ENCODE data around the gene CHRNA1.

Gene CHRNA1

GRCh38 chr2:174781996-174782395, 17.7 kb upstream of the CHRNA1 start:
- no peak for DNase-seq (ENCODE audit: low spot score)

DNA sequence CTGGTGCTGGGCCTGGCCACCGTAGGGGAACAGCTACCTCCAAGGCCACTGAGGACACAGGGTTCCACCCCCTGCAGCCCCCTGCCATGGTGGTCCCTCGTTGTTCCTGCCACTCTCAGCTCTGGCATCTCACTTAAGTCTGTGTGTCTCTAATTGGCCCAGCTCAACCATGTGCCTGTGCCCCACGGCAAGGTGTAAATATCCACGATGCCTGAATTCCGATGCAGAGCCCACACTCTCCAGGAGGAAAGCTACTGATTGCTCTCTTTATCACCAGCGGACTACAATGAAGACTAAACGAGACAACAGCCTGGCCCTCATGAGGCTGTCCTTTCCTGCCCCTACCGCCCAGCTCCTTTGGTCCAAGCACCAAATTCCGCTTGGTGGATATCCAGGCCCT, 17.0 kb upstream of the CHRNA1 start:
- DNase-seq (ENCODE audit: low spot score) = no peak

- DNase-seq (ENCODE audit: low spot score) = no peak
Measured at GRCh38 chr2:174780856-174781255, 16.6 kb upstream of the CHRNA1 start.

- no peak for DNase-seq (ENCODE audit: low spot score)
Measured at GRCh38 chr2:174780191-174780840, 16.0 kb upstream of the CHRNA1 start.

GRCh38 chr2:174779361-174779928, 15.2 kb upstream of the CHRNA1 start:
- DNase-seq (ENCODE audit: low spot score) = no peak

DNA sequence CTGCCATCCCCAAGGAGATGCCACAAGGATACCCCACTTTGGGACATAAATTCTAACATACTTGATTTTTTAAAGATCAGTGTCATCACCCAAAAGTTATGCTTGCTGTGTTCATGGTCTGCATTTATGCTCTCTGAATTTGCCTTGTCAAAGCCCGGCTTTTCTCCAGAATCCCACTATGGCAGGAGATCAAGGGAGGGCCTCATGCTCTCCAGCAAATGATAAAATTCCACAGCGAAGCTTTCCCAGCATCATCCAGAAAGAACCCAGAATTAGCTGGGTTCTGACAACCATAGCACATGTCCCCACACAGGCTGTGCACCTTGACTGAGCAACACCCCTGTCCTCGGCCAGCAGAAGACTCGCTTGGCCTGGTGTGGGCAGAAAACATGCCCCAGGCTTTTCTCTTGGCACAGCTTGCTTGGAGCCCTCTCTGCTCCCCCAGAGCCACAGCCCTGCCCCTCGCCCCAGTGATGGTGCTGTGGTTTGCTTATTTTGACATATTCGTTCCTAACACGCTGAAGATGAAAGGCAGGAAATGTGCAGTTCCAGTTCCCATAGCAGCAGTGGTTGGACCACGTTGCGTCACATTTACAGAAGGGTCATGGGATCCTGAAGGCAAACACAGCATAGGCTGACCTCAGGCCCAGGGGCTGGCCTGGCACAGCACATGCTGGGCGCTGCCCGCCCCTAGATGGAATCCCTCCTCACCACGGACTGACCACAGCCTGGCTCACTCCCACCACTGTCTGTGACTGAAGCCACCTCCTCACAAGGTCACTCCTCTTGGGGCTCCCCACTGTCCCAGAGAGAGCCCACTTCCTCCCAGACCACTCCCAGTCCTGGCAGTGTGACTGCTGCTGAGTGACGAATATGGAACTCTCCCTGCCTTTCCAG, 14.1 kb upstream of the CHRNA1 start:
- DNase-seq (ENCODE audit: low spot score) = no peak

DNA sequence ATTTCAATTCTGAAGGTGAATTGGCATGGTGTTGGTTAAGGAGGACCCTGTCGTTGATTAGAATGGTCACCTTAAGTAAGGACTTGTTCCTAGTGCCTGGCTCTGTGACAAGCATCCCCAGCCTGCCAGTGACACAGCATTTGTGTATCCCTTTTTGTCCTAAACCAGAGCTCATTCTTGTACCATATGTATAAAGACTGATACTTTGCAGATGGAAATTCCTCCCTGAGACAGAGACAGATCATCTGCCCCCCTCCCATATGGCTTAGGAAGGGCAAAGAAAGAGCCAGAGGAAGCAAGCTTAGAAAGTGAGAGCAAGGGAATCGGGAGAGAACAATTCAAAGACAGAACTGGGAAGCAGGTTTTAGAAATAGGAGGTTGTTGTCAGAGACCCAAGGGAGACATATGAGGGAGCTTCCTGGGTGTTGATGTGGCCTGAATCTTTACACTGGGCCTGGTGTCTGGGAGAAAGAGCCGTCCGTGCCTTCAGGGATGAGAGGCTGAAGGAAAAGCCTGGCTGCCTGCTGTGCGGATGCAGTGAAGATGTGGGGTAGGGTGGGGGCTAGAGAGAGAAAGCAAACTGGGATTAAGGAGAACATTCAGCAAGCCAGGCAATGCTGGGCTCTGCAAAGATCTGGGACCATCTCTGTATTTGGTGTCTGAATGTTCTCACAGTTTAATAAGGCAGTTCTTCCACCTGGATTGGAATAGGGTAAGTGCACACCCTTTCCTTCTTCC, 13.2 kb upstream of the CHRNA1 start:
- no peak for DNase-seq (ENCODE audit: low spot score)

- no peak for DNase-seq (ENCODE audit: low spot score)
Measured at GRCh38 chr2:174776675-174777074, 12.4 kb upstream of the CHRNA1 start.

- no peak for DNase-seq (ENCODE audit: low spot score)
Measured at GRCh38 chr2:174776223-174776622, 12.0 kb upstream of the CHRNA1 start.

DNA sequence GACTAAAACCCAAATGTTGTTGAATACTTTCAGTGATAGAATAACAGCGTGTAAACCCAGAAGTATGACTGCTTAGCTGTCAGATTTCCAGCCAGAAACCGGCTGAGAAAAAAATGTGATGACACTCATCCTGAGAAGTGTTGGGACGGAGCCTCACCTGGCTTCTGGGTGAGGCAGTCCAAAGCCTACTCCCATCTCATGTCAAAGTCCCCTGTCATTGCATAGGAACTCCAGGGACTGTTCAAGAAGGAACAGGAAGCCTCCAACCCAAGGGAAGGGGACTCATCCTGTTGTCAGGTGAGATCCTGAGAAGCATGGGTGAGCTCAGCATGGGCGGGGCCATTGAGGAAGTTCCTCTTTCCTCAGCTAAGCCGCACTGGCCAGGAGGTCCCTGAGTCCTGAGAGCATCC, 11.3 kb upstream of the CHRNA1 start:
- no peak for DNase-seq (ENCODE audit: low spot score)

DNA sequence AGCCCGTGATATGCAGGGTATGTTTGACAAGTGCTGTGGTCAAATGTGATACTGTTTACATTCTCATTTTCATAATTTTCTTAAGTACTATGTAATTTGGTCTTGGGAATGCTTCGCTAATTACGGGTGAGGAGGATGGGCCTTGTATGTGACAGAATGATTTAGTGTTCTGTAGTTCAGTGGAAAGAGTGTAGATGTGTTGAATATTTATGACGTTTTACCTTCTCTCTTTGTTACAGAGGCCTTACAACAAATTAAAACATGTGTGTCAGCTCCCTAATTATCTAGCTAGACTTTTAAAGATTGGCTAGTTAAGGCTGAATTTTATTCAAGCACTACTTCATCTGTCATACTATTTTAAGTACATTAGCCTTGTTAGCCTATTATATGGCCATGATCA, 10.6 kb upstream of the CHRNA1 start:
- no peak for DNase-seq (ENCODE audit: low spot score)

DNA sequence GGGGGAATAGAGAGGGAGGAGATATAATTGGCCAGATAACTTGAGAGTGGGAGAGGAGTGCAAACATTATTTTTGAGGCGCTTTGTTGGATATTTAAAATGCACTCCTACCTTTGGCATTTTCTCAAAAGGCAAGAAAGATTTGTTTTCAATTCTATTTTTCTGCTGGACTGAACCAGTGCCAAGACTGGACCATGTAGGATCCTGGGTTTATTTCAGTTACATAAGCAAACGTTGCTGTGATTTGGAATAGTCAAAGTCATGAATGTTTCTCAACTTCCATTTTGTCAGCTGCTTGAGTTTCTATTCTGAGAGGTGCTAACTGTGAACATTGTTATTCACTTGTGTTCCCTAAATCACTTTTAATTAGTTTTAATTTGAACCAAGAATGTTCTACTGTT, 8.9 kb upstream of the CHRNA1 start:
- no peak for DNase-seq (ENCODE audit: low spot score)

- no peak for DNase-seq (ENCODE audit: low spot score)
Measured at GRCh38 chr2:174772472-174772801, 8.2 kb upstream of the CHRNA1 start.

- DNase-seq (ENCODE audit: low spot score) = peak; percentile 65
Measured at GRCh38 chr2:174771631-174772471, 7.6 kb upstream of the CHRNA1 start.

GRCh38 chr2:174771136-174771535, 6.9 kb upstream of the CHRNA1 start:
- DNase-seq (ENCODE audit: low spot score) = no peak

DNA sequence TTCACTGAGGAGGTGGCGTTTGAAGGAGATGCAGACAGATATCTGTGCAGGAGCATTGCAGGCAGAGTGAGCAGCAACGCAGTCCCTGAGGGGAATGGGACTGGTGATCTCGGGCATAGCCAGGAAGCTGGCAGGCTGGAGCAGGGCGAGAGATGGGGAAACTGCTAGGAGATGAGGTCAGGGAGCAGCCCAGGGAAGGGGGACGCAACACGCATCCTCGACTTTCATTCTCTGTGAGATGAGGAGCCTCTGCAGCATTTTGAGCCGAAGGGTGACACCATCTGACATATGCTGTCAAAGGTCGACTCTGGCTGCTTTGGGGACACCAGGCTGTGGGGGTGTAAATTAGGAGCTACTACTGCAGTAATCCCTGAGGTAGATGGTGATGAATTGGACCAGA, 4.3 kb upstream of the CHRNA1 start:
- DNase-seq (ENCODE audit: low spot score) = no peak

GRCh38 chr2:174766271-174766670, 2.0 kb upstream of the CHRNA1 start:
- DNase-seq (ENCODE audit: low spot score) = no peak

GRCh38 chr2:174765576-174765975, 1.3 kb upstream of the CHRNA1 start:
- no peak for DNase-seq (ENCODE audit: low spot score)

GRCh38 chr2:174763780-174764179, 492 bp downstream of the CHRNA1 start:
- DNase-seq (ENCODE audit: low spot score) = no peak

DNA sequence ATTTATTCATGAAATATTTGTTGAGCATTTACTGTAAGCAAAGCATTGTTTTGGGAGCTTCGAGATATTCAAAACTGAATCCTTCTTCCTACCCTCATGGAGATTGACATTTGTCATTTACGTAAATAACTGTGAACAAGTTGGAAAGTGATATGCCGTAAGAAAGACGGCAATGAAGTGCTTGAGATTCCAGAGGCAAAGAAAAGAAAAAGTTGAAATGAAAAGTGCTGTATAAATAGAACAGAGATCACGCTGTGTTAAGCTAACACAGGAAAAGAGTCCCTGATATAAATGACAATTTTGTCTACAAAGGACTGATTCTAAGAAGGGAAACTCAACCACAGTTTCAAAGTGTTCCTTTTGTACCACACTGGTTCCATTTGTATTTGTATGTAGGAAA, 1.8 kb downstream of the CHRNA1 start:
- no peak for DNase-seq (ENCODE audit: low spot score)

- DNase-seq (ENCODE audit: low spot score) = peak; percentile 23
Measured at GRCh38 chr2:174761837-174762236, 2.4 kb downstream of the CHRNA1 start.
